HG02571 (cell line): ENCODE measurements around the gene TAS2R60.
"Not testable (repeated sequence)": the region's sequence is repeated elsewhere in the genome, so short reads cannot be mapped to it uniquely, and the experiment has no call there.

Source experiments
- ATAC-seq: cut with Tn5 transposase; IDR thresholded peaks from one replicate; pipeline ENCODE4 v1.9.1; 2021; ENCODE audit warnings: mild to moderate bottlenecking, moderate library complexity; ENCODE audit not compliant: unreplicated experiment

TAS2R60 gene

GRCh38 chr7:143467724-143468123, 24.5 kb downstream of the TAS2R60 start:
- ATAC-seq = no peak

GRCh38 chr7:143472071-143472689, 28.9 kb downstream of the TAS2R60 start:
- not testable (repeated sequence) for ATAC-seq

DNA sequence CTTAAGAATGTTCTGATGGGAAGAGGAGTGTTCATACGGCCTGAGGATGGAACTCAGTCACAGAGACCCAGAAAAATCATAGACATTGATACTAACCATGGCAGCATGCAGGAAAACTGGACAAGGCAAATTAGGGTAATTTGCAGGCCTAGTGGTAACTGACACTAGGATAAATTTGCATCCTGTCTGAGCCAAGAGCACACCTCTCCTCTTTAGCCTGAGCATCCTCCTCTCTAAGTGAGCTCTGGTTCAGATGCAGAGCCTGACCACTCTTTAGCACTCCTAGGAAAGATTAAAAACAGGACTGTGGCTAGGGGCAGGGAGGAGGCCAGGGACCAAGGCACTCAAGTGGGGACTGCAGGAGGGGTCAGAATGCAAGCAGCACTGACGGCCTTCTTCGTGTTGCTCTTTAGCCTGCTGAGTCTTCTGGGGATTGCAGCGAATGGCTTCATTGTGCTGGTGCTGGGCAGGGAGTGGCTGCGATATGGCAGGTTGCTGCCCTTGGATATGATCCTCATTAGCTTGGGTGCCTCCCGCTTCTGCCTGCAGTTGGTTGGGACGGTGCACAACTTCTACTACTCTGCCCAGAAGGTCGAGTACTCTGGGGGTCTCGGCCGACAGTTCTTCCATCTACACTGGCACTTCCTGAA, 34.4 kb downstream of the TAS2R60 start, which contains the start of gene TAS2R41:
Gene TAS2R41, plus strand, starts transcription at position 373 of the 650 bp plus-strand sequence. Its CDS starts 0 bp downstream, at position 373.
- ATAC-seq = no peak

GRCh38 chr7:143479055-143479766, 36.0 kb downstream of the TAS2R60 start:
- ATAC-seq = no peak

- ATAC-seq = no peak
These were observed 37.2 kb downstream of the TAS2R60 start for GRCh38 chr7:143480501-143480900.

- no peak for ATAC-seq
These were observed 40.9 kb downstream of the TAS2R60 start for GRCh38 chr7:143484119-143484518.

DNA sequence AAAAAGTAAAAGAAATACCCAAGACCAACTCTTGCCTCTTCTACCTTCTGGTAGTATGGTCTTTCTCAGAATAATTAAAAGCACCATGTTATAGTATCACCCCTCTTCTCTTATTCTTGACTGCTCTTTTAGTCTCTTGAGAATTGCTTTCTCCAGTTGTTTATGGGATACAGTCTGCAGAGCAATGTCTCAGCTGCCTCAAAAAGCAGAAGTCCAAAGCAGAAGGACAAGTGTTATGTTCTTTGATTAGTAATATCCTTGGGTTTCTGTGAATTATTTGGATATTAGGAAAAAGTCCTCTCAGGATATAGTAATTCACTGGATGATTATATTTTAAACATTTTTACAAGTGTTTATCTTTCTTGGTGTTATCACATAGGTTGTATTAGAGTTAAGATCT, 41.8 kb downstream of the TAS2R60 start:
- ATAC-seq = no peak

DNA sequence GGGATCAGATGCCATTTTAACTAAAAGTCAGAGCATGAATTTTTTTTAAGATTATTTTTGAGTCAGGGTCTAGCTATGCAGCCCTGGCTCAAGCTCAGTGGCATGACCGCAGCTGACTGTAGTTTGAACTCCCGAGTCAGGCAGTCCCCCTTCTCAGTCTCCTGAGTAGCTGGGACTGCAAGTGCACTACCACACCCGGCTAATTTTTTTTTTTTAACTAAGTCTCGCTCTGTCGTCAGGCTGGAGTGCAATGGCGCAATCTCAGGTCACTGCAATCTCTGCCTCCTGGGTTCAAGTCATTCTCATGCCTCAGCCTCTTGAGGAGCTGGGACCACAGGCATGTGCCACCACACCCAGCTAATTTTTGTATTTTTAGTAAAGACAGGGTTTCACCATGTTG, 42.2 kb downstream of the TAS2R60 start:
- ATAC-seq = no peak

- ATAC-seq = not testable (repeated sequence)
These were observed 43.0 kb downstream of the TAS2R60 start for GRCh38 chr7:143486266-143486665.

- ATAC-seq = no peak
These were observed 43.8 kb downstream of the TAS2R60 start for GRCh38 chr7:143487061-143487460.

GRCh38 chr7:143487566-143487965, 44.3 kb downstream of the TAS2R60 start:
- no peak for ATAC-seq

GRCh38 chr7:143490717-143491306, 47.6 kb downstream of the TAS2R60 start:
- no peak for ATAC-seq

- no peak for ATAC-seq
These were observed 48.8 kb downstream of the TAS2R60 start for GRCh38 chr7:143492043-143492471.

- ATAC-seq = no peak
These were observed 49.8 kb downstream of the TAS2R60 start for GRCh38 chr7:143492799-143493739.

DNA sequence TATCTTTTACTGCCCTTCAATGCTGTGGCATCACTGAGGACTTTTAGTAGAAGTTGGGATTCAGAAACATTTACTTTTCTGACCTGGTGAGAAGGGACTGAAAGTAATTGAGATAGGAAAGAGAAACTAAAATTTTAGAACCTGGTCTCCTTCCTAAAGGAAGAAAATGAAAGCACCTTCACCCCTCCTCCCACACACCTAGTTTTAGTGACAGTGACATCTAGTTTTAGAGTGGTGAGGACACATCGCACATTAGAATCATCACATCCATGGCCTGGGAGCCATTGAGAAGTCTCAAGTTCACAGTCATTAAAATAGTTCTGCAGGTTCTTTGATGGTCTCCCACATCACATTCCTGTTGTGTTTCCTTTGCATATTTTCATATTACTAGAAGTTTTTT, 50.5 kb downstream of the TAS2R60 start:
- ATAC-seq = no peak
